Ovary (tissue), 9 donors: ENCODE data around the gene GMPR2. TPM values are rescaled to one million over a fixed set of nuclear protein-coding genes. Genes with fewer than 3 reads are reported as not detected.
A peak's percentile ranks its signal among the peaks of the same experiment; 100 is the strongest.

Experiments used
- DNase-seq, 5 donors: peaks; one replicate each; pipeline ENCODE4 v3.0.0-alpha.2; 2019 to 2020
- H3K27ac ChIP-seq, 2 donors: fragments of 200-600 bp; one replicate each; pipeline versions ENCODE4 v1.5.1 to v1.8.0; 2019 to 2022
- H3K27me3 ChIP-seq: fragments of 200-600 bp; one replicate; pipeline ENCODE4 v1.8.0; 2022
- H3K36me3 ChIP-seq: fragments of 200-600 bp; sonication (generic); one replicate; pipeline ENCODE4 v1.5.1; 2019
- H3K4me1 ChIP-seq: one replicate; pipeline ENCODE4 v1.8.1; 2013; ENCODE audit warnings: mild to moderate bottlenecking, moderate library complexity; ENCODE audit not compliant: insufficient read depth
- H3K4me3 ChIP-seq: fragments of 200-600 bp; sonication (generic); one replicate; pipeline ENCODE4 v1.5.1; 2017
- H3K9me3 ChIP-seq, 2 donors: fragments of 200-600 bp in 1 of 2; sonication (generic) in 1 of 2; one replicate each; pipeline versions ENCODE4 v1.5.1 to v1.8.1; 2013 to 2019; ENCODE audit warnings: mild to moderate bottlenecking in 1 of 2, moderate library complexity in 1 of 2
- CTCF ChIP-seq, 3 donors: fragments of 450-650 bp in 2 of 3; fragments of 200-600 bp in 1 of 3; IDR thresholded peaks; one replicate each; pipeline versions ENCODE4 v1.5.1 to v1.8.0; 2016 to 2022; ENCODE audit warnings: antibody characterized with exemption in 3 of 3, mild to moderate bottlenecking in 1 of 3
- EP300 ChIP-seq: sonication (generic); formaldehyde crosslinking; IDR thresholded peaks from one replicate; pipeline ENCODE4 v1.6.1; 2017; ENCODE audit warnings: antibody characterized with exemption
- POLR2A ChIP-seq: fragments of 450-650 bp; IDR thresholded peaks from one replicate; pipeline ENCODE4 v1.6.1; 2017; ENCODE audit warnings: antibody characterized with exemption, mild to moderate bottlenecking, moderate library complexity
- WGBS, 3 donors: extraction: QIAGEN DNeasy Blood & Tissue Kit in 1 of 3; methylation state at CpG; one replicate each; pipeline versions ENCODE4 v1.1.5 to v1.1.7; 2013 to 2017; 5-methylcytosine and 5-hydroxymethylcytosine counted together
- intact Hi-C, 4 donors: fragments of 100-400 bp; cut with DNase I; formaldehyde crosslinking; loops; one replicate each; pipeline versions ENCODE4 v1.11.0 to v1.15.1; 2022 to 2023
- polyA plus RNA-seq, 2 donors: library from polyadenylated mRNA; stranded (reverse); fragments of 200-250 nt in 1 of 2; fragments of 350-450 nt in 1 of 2; fragmentation: Illumina TruSeq in 1 of 2; extraction: RNeasy Lipid Tissue Mini Kit (QIAGEN cat#74804) in 1 of 2; gene quantifications; one replicate each; pipeline ENCODE4 v1.2.3, GENCODE V29; 2013 to 2014
- total RNA-seq, 7 donors: library from RNA; depleted of rRNA in 2 of 7; stranded (reverse); fragments of >200 nt in 2 of 7; fragmentation: NEBNext Ultra II Directional in 3 of 7; extraction: Animal tissue kit (Norgen Biotek cat#: 25700) in 3 of 7; gene quantifications; one replicate each; pipeline versions ENCODE4 v1.1.0 to v1.2.4, GENCODE V29; 2016 to 2023
- donor health status: DM: no; HTN: no; CAD: no; lungs with moderate emphysema.
- donor health status: DM: no; HTN: no; CAD: no.
- donor health status: Bipolar disorder and iron deficiency.
- donor health status: DM: yes; HTN: yes; CAD: no.
- donor health status: DM: no; HTN: no; CAD: no.
- donor health status: DM: yes; HTN: yes; CAD: no.

Gene GMPR2
- total and polyA plus RNA-seq, 9 donors: 46.2 to 85.7 (median 59.4) TPM

GRCh38 chr14:24256960-24257359 lies 24.2 kb downstream of the GMPR2 start:
- TF ChIP-seq CTCF (IDR thresholded peaks at IDR 0.05) (no peak), POLR2A (no peak), EP300 (no peak)
- no peak overlapping the region for H3K27ac ChIP-seq
- intact Hi-C loops: no loop called here
- no peaks in the 10 kb centered on the region for H3K36me3 ChIP-seq
- H3K4me1 ChIP-seq: peaks cover 3% of the 10 kb centered on the region
- peak in 1 of 5 donors; percentile 17 for DNase-seq
- no peaks in the 10 kb centered on the region for H3K27me3 ChIP-seq
- H3K9me3 ChIP-seq: no peaks in the 10 kb centered on the region
- no peak overlapping the region for H3K4me3 ChIP-seq
- WGBS, 3 donors: 31 to 42% (median 35%) methylated on average over 4 of the region's 4 CpGs

GRCh38 chr14:24258119-24258518 lies 25.4 kb downstream of the GMPR2 start:
- H3K9me3 ChIP-seq: no peaks in the 10 kb centered on the region
- peaks cover 3% of the 10 kb centered on the region for H3K4me1 ChIP-seq
- H3K36me3 ChIP-seq: no peaks in the 10 kb centered on the region
- WGBS, 3 donors: 75 to 79% (median 76%) methylated on average over 9 of the region's 9 CpGs
- H3K27me3 ChIP-seq: no peaks in the 10 kb centered on the region
- no peak overlapping the region for H3K27ac ChIP-seq
- intact Hi-C loops: no loop called here
- TF ChIP-seq POLR2A (no peak), EP300 (no peak), CTCF (IDR thresholded peaks at IDR 0.05) (no peak)
- H3K4me3 ChIP-seq: no peak overlapping the region
- DNase-seq: peak in 1 of 5 donors; percentile 19

GRCh38 chr14:24258548-24259265 lies 26.0 kb downstream of the GMPR2 start:
- peaks cover 3% of the 10 kb centered on the region for H3K4me1 ChIP-seq
- WGBS, 3 donors: 83 to 88% (median 87%) methylated on average over 18 of the region's 18 CpGs
- no peaks in the 10 kb centered on the region for H3K36me3 ChIP-seq
- intact Hi-C loops: no loop called here
- H3K9me3 ChIP-seq: no peaks in the 10 kb centered on the region
- H3K27ac ChIP-seq: no peak overlapping the region
- H3K27me3 ChIP-seq: no peaks in the 10 kb centered on the region
- H3K4me3 ChIP-seq: no peak overlapping the region
- peak in 1 of 5 donors; percentile 26 for DNase-seq
- TF ChIP-seq CTCF (IDR thresholded peaks at IDR 0.05): no peak
- no peak for TF ChIP-seq POLR2A
- TF ChIP-seq EP300: no peak

- no peak for TF ChIP-seq CTCF (IDR thresholded peaks at IDR 0.05)
- TF ChIP-seq POLR2A: no peak
- TF ChIP-seq EP300: no peak
- 49 to 62% (median 51%) methylated on average over 16 of the region's 16 CpGs for WGBS, 3 donors
- H3K27ac ChIP-seq: no peak overlapping the region
- peaks cover 3% of the 10 kb centered on the region for H3K4me1 ChIP-seq
- peak in 4 of 5 donors; percentile 36 to 66 (median 49) for DNase-seq
- no peaks in the 10 kb centered on the region for H3K36me3 ChIP-seq
- intact Hi-C loops: no loop called here
- H3K4me3 ChIP-seq: no peak overlapping the region
- no peaks in the 10 kb centered on the region for H3K9me3 ChIP-seq
- no peaks in the 10 kb centered on the region for H3K27me3 ChIP-seq
Measured at GRCh38 chr14:24259282-24260025, 26.7 kb downstream of the GMPR2 start.
